ENCODE data around the gene TMEM171.

Gene TMEM171

DNA sequence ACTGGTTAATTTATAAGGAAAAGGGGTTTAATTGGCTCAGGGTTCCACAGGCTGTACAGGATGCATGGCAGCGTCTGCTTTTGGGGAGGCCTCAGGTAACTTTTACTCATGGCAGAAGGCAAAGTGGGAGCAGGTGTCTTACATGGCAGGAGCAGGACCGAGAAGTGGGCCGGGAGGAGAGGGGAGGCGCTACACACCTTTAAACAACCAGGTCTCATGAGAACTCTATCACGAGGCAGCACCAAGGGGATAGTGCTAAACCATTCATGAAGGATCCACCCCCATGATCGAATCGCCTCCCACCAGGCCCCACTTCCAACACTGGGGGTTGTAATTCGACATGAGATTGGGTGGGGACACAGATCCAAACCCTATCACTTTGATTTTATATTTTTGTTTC lies 21.7 kb downstream of the TMEM171 start:
- H3K27me3 ChIP-seq (ENCODE audit: insufficient read depth, low read length, poor library complexity, severe bottlenecking) = peaks cover 24% of the 10 kb centered on the region
- no peaks in the 10 kb centered on the region for H3K36me3 ChIP-seq (ENCODE audit: insufficient read depth, low read length)
- H3K4me1 ChIP-seq (ENCODE audit: insufficient read depth, low read length, poor library complexity, severe bottlenecking) = no peaks in the 10 kb centered on the region
- no peaks in the 10 kb centered on the region for H3K9me3 ChIP-seq (ENCODE audit: insufficient read depth, low read depth, low read length)
- H3K79me2 ChIP-seq (ENCODE audit: insufficient read depth, low read length) = no peaks in the 10 kb centered on the region
- H3F3A ChIP-seq (ENCODE audit: low read depth) = no peaks in the 10 kb centered on the region
- H4K20me1 ChIP-seq (ENCODE audit: insufficient read depth, low read length, poor library complexity, severe bottlenecking) = no peaks in the 10 kb centered on the region
- H3K9ac ChIP-seq (ENCODE audit: low read depth, low read length, poor library complexity, severe bottlenecking) = no peak overlapping the region
- H3K9me2 ChIP-seq (replicated peaks; ENCODE audit: low read depth, low read length) = no peaks in the 10 kb centered on the region
- TF ChIP-seq EZH2phosphoT487 (IDR thresholded peaks at IDR 0.05; ENCODE audit: borderline replicate concordance) (no peak), CTCF (conservative IDR thresholded peaks at IDR 0.05; ENCODE audit: low read length) (no peak)
- H3K4me3 ChIP-seq (ENCODE audit: low read length, poor library complexity, severe bottlenecking) = no peak overlapping the region
- no peak overlapping the region for H2AFZ ChIP-seq (ENCODE audit: low read length)
- no peak overlapping the region for H3K4me2 ChIP-seq (ENCODE audit: low read depth, low read length, poor library complexity, severe bottlenecking)

- H3K9me2 ChIP-seq (replicated peaks; ENCODE audit: low read depth, low read length) = no peaks in the 10 kb centered on the region
- no peak overlapping the region for H3K9ac ChIP-seq (ENCODE audit: low read depth, low read length, poor library complexity, severe bottlenecking)
- no peak overlapping the region for H2AFZ ChIP-seq (ENCODE audit: low read length)
- no peaks in the 10 kb centered on the region for H3K9me3 ChIP-seq (ENCODE audit: insufficient read depth, low read depth, low read length)
- no peaks in the 10 kb centered on the region for H3K36me3 ChIP-seq (ENCODE audit: insufficient read depth, low read length)
- H3K4me3 ChIP-seq (ENCODE audit: low read length, poor library complexity, severe bottlenecking) = no peak overlapping the region
- H3K27me3 ChIP-seq (ENCODE audit: insufficient read depth, low read length, poor library complexity, severe bottlenecking) = peaks cover 37% of the 10 kb centered on the region
- no peaks in the 10 kb centered on the region for H3F3A ChIP-seq (ENCODE audit: low read depth)
- no peaks in the 10 kb centered on the region for H3K4me1 ChIP-seq (ENCODE audit: insufficient read depth, low read length, poor library complexity, severe bottlenecking)
- no peak overlapping the region for H3K4me2 ChIP-seq (ENCODE audit: low read depth, low read length, poor library complexity, severe bottlenecking)
- H4K20me1 ChIP-seq (ENCODE audit: insufficient read depth, low read length, poor library complexity, severe bottlenecking) = no peaks in the 10 kb centered on the region
- TF ChIP-seq EZH2phosphoT487 (IDR thresholded peaks at IDR 0.05; ENCODE audit: borderline replicate concordance) (no peak), CTCF (conservative IDR thresholded peaks at IDR 0.05; ENCODE audit: low read length) (no peak)
- H3K79me2 ChIP-seq (ENCODE audit: insufficient read depth, low read length) = no peaks in the 10 kb centered on the region
These were observed 23.3 kb downstream of the TMEM171 start for GRCh38 chr5:73143716-73144115.

GRCh38 chr5:73149540-73149939 lies 29.2 kb downstream of the TMEM171 start:
- Histone ChIP-seq H3K27me3 (ENCODE audit: insufficient read depth, low read length, poor library complexity, severe bottlenecking) (peaks cover 86% of the 10 kb centered on the region), H3K9me3 (ENCODE audit: insufficient read depth, low read depth, low read length) (no peaks in the 10 kb centered on the region), H3K4me2 (ENCODE audit: low read depth, low read length, poor library complexity, severe bottlenecking) (no peak overlapping the region)

More at GRCh38 chr5:73149540-73149939, 29.2 kb downstream of the TMEM171 start:
- Histone ChIP-seq H2AFZ (ENCODE audit: low read length) (no peak overlapping the region), H3K36me3 (ENCODE audit: insufficient read depth, low read length) (no peaks in the 10 kb centered on the region), H4K20me1 (ENCODE audit: insufficient read depth, low read length, poor library complexity, severe bottlenecking) (no peaks in the 10 kb centered on the region), H3K4me1 (ENCODE audit: insufficient read depth, low read length, poor library complexity, severe bottlenecking) (no peaks in the 10 kb centered on the region), H3K4me3 (ENCODE audit: low read length, poor library complexity, severe bottlenecking) (no peak overlapping the region), H3F3A (ENCODE audit: low read depth) (no peaks in the 10 kb centered on the region), H3K9ac (ENCODE audit: low read depth, low read length, poor library complexity, severe bottlenecking) (no peak overlapping the region), H3K9me2 (replicated peaks; ENCODE audit: low read depth, low read length) (no peaks in the 10 kb centered on the region), H3K79me2 (ENCODE audit: insufficient read depth, low read length) (no peaks in the 10 kb centered on the region)
- no peak for TF ChIP-seq EZH2phosphoT487 (IDR thresholded peaks at IDR 0.05; ENCODE audit: borderline replicate concordance)
- no peak for TF ChIP-seq CTCF (conservative IDR thresholded peaks at IDR 0.05; ENCODE audit: low read length)
